IMR-90 (cell line): Measurements from ENCODE around the gene PTPRG. TPM values are rescaled to one million over a fixed set of nuclear protein-coding genes. Genes with fewer than 3 reads are reported as not detected.

ENCODE experiments used
- ATAC-seq: fragments of 200-7000 bp; cut with Tn5 transposase; 2 replicates; pipeline ENCODE4 v1.9.1; 2020; ENCODE audit warnings: low read depth, mild to moderate bottlenecking, moderate library complexity
- BruUV-seq: library from RNA; stranded (reverse); fragments of 400-500 nt; replicated peaks from 2 replicates; lab custom pipeline; 2021; lab: Mats Ljungman, UMichigan
- CTCF ChIA-PET: fragments of 300-600 bp; formaldehyde crosslinking; extraction: SDS; loops from one replicate; lab custom pipeline; 2021; ENCODE audit warnings: antibody characterized with exemption; lab: Yijun Ruan, JAX
- POLR2A ChIA-PET: fragments of 300-600 bp; sonication (Branson Sonifier 250); formaldehyde crosslinking; loops from one replicate; lab custom pipeline; 2022; ENCODE audit warnings: antibody characterized with exemption; ENCODE audit not compliant: unreplicated experiment; lab: Charles Lee
- DNase-seq: peaks from one replicate; pipeline ENCODE4 v3.0.0; 2013
- H2AFZ ChIP-seq: replicated peaks from 2 replicates; pipeline ENCODE3; 2013; ENCODE audit warnings: low read length, mild to moderate bottlenecking; ENCODE audit not compliant: poor library complexity
- H2AK5ac ChIP-seq: 2 replicates; pipeline ENCODE4 v1.6.1; 2013; ENCODE audit warnings: low read depth, low read length, inconsistent platforms
- H2AK9ac ChIP-seq: replicated peaks from 2 replicates; pipeline ENCODE3; 2013; ENCODE audit warnings: mild to moderate bottlenecking, low read depth, low read length, moderate library complexity; ENCODE audit not compliant: poor library complexity
- H2BK120ac ChIP-seq: 2 replicates; pipeline ENCODE4 v1.6.1; 2013; ENCODE audit warnings: low read depth, low read length, inconsistent platforms
- H2BK15ac ChIP-seq: 3 replicates; pipeline ENCODE4 v1.6.1; 2013; ENCODE audit warnings: low read depth, low read length, inconsistent platforms
- H2BK20ac ChIP-seq: 2 replicates; pipeline ENCODE4 v1.6.1; 2013; ENCODE audit warnings: low read depth, mild to moderate bottlenecking, inconsistent platforms, low read length, moderate library complexity
- H2BK5ac ChIP-seq: 2 replicates; pipeline ENCODE4 v1.6.1; 2013; ENCODE audit warnings: mild to moderate bottlenecking, low read depth, low read length, inconsistent platforms; ENCODE audit not compliant: poor library complexity, severe bottlenecking
- H3K14ac ChIP-seq: replicated peaks from 2 replicates; pipeline ENCODE4 v1.6.1; 2013; ENCODE audit warnings: low read depth, low read length, inconsistent platforms
- H3K18ac ChIP-seq: 2 replicates; pipeline ENCODE4 v1.6.1; 2013; ENCODE audit warnings: low read depth, low read length, control low read depth
- H3K23ac ChIP-seq: 2 replicates; pipeline ENCODE4 v1.6.1; 2013; ENCODE audit warnings: low read depth, low read length, inconsistent platforms
- H3K27ac ChIP-seq: 2 replicates; pipeline ENCODE4 v1.5.1; 2013; ENCODE audit warnings: mild to moderate bottlenecking, control low read depth, low read length; ENCODE audit not compliant: insufficient read depth
- H3K27me3 ChIP-seq: 2 replicates; pipeline ENCODE4 v1.6.1; 2013; ENCODE audit warnings: low read length; ENCODE audit not compliant: control insufficient read depth, insufficient read depth
- H3K36me3 ChIP-seq: 2 replicates; pipeline ENCODE4 v1.6.1; 2013; ENCODE audit warnings: low read length, mixed read lengths; ENCODE audit not compliant: control insufficient read depth, insufficient read depth
- H3K4ac ChIP-seq: 2 replicates; pipeline ENCODE4 v1.6.1; 2013; ENCODE audit warnings: low read depth, low read length, inconsistent platforms
- H3K4me1 ChIP-seq: 2 replicates; pipeline ENCODE4 v1.6.1; 2013; ENCODE audit warnings: low read length, mixed read lengths; ENCODE audit not compliant: control insufficient read depth, insufficient read depth
- H3K4me2 ChIP-seq: 2 replicates; pipeline ENCODE4 v1.6.1; 2013; ENCODE audit warnings: low read depth, mild to moderate bottlenecking, control low read depth, low read length, moderate library complexity
- H3K4me3 ChIP-seq: 2 replicates; pipeline ENCODE4 v1.5.1; 2013; ENCODE audit warnings: low read depth, mild to moderate bottlenecking, control low read depth, low read length, moderate library complexity; ENCODE audit not compliant: insufficient read depth
- H3K56ac ChIP-seq: 2 replicates; pipeline ENCODE4 v1.6.1; 2013; ENCODE audit warnings: low read length, inconsistent platforms; ENCODE audit not compliant: insufficient read depth; ENCODE audit errors: extremely low read depth
- H3K79me1 ChIP-seq, 2 experiments: 2 replicates each; pipeline ENCODE4 v1.6.1; 2013; ENCODE audit warnings: low read length in 2 of 2, inconsistent platforms in 1 of 2, low read depth in 1 of 2
- H3K9ac ChIP-seq: 2 replicates; pipeline ENCODE4 v1.6.1; 2013; ENCODE audit warnings: low read depth, low read length, control low read depth
- H3K9me1 ChIP-seq: 2 replicates; pipeline ENCODE4 v1.6.1; 2013; ENCODE audit warnings: low read length, inconsistent platforms; ENCODE audit not compliant: insufficient read depth
- H3K9me3 ChIP-seq: 2 replicates; pipeline ENCODE4 v1.6.1; 2013; ENCODE audit warnings: low read length; ENCODE audit not compliant: control insufficient read depth, insufficient read depth
- H4K20me1 ChIP-seq: 2 replicates; pipeline ENCODE4 v1.6.1; 2013; ENCODE audit warnings: low read length, inconsistent platforms; ENCODE audit not compliant: insufficient read depth
- H4K5ac ChIP-seq: 2 replicates; pipeline ENCODE4 v1.6.1; 2013; ENCODE audit warnings: mild to moderate bottlenecking, low read depth, low read length, control low read depth
- H4K8ac ChIP-seq, 2 experiments: 2 replicates each; pipeline ENCODE4 v1.6.1; 2013; ENCODE audit warnings: low read depth in 2 of 2, low read length in 2 of 2, control low read depth in 1 of 2, inconsistent platforms in 1 of 2
- H4K91ac ChIP-seq: 2 replicates; pipeline ENCODE4 v1.6.1; 2013; ENCODE audit warnings: low read depth, low read length, inconsistent platforms; ENCODE audit not compliant: insufficient read depth
- CEBPB ChIP-seq: IDR thresholded peaks from 2 replicates; pipeline ENCODE4 v1.6.1; 2012; ENCODE audit warnings: low read depth, low read length, improper control_type of control experiment
- FOS ChIP-seq: fragments of 150-350 bp; IDR thresholded peaks from 2 replicates; pipeline ENCODE4 v1.6.1; 2016; ENCODE audit warnings: low read depth, low read length
- MAFK ChIP-seq: IDR thresholded peaks from 2 replicates; pipeline ENCODE4 v1.6.1; 2012; ENCODE audit warnings: low read depth, low read length, improper control_type of control experiment
- WGBS, 2 experiments: methylation state at CpG; one replicate each; pipeline versions ENCODE4 v1.1.5 to v1.1.7; 2013; ENCODE audit warnings: missing lambda C conversion rate in 2 of 2; ENCODE audit not compliant: insufficient read length in 1 of 2; ENCODE audit errors: extremely low coverage in 2 of 2; 5-methylcytosine and 5-hydroxymethylcytosine counted together
- dilution Hi-C: fragments of 300-500 bp; cut with HindIII; formaldehyde crosslinking; loops from one replicate; pipeline ENCODE4 v1.14.3; 2018; ENCODE audit warnings: low sequenced_read_pairs; ENCODE audit not compliant: unreplicated experiment
- in situ Hi-C: fragments of 300-500 bp; cut with MboI; formaldehyde crosslinking; loops from 3 replicates; pipeline ENCODE4 v1.14.3; 2019; ENCODE audit warnings: low sequenced_read_pairs, inconsistent platforms, mixed read lengths
- intact Hi-C: fragments of 100-400 bp; cut with micrococcal nuclease; formaldehyde crosslinking; loops from 2 replicates; pipeline ENCODE4 v1.10.0; 2022
- polyA plus RNA-seq, 3 experiments: library from polyadenylated mRNA; depleted of rRNA; stranded (reverse); fragments of >200 nt; gene quantifications; 2 replicates each; pipeline ENCODE4 v1.2.3, GENCODE V29; 2012; ENCODE audit warnings: low replicate concordance in 1 of 3
- total RNA-seq: library from RNA; depleted of rRNA; stranded (reverse); fragments of >200 nt; gene quantifications from 2 replicates; pipeline ENCODE4 v1.2.3, GENCODE V29; 2012

Gene PTPRG
- total and polyA plus RNA-seq, 2 of the 4 experiments (the other 2 are of a cell fraction), result 7.7 to 31.0 TPM

DNA sequence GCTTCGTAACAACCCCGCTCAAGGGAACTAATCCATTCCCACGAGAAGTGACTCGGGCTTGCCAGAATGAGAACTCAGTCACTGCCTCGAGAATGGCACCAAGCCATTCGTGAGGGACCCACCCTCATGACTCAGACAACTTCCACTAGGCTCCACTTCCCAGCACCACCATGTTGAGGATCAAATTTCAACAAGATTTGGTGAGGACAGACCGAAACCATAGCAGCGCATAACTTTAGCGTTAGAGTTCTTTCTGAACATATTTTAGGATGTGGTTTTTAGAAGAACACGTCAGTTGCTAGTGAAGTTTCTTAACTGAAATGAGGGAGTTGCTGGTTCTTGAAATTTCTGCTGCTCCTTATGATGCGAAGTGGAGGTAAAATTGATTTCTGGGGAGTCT is 13.5 kb downstream of the PTPRG start:
- H3K27ac ChIP-seq, result peak overlapping the region; percentile 64; the same call in 1 of the 2 replicates
- H3K9me3 ChIP-seq, result no peaks in the 10 kb centered on the region
- no CpG with 5 or more reads among the region's 11 CpGs for WGBS, 2 experiments
- in situ Hi-C loops (no loop called here), intact Hi-C loops (no loop called here), dilution Hi-C loops (no loop called here)
- no peak overlapping the region for H3K9ac ChIP-seq
- no peaks in the 10 kb centered on the region for H3K27me3 ChIP-seq
- DNase-seq (peak; percentile 97), ATAC-seq (peak; percentile 84)
- BruUV-seq, result no TSS peak
- CTCF ChIA-PET, result interaction anchor here (1.0 kb wide), 1 partner anchor 10 kb away, joined by 11 read pairs; no protein-coding TSS in a partner anchor
- peak overlapping the region; percentile 86; the same call in 1 of the 2 replicates for H2AK5ac ChIP-seq
- no peaks in the 10 kb centered on the region; the same call in 1 of the 2 replicates for H3K36me3 ChIP-seq
- no peak overlapping the region for H4K5ac ChIP-seq
- TF ChIP-seq CEBPB (peak; percentile 33; the same call in 1 of the 2 replicates), MAFK (no peak), FOS (peak; percentile 36; the same call in 1 of the 2 replicates)
- peaks cover 9% of the 10 kb centered on the region; the same call in 1 of the 2 replicates for H3K4me1 ChIP-seq
- 0 out of 3 replicates have a peak overlapping the region, but pooled peaks have one; percentile 15 for H2BK15ac ChIP-seq
- H4K91ac ChIP-seq, result peak overlapping the region; percentile 77; the same call in 1 of the 2 replicates
- peak overlapping the region; percentile 76 for H2BK5ac ChIP-seq
- peak overlapping the region; percentile 50; the same call in 1 of the 2 replicates for H3K14ac ChIP-seq
- H3K23ac ChIP-seq, result peak overlapping the region; percentile 39; the same call in 1 of the 2 replicates
- H2BK20ac ChIP-seq, result peak overlapping the region; percentile 81
- H3K9me1 ChIP-seq, result peaks cover 10% of the 10 kb centered on the region
- no peak overlapping the region for H3K56ac ChIP-seq
- POLR2A ChIA-PET, result no interaction called here
- peak overlapping the region; percentile 32; the same call in 1 of the 2 replicates for H3K4me2 ChIP-seq
- H2AFZ ChIP-seq, result peak overlapping the region; percentile 28
- H3K18ac ChIP-seq, result peak overlapping the region; percentile 12; the same call in 1 of the 2 replicates
- H4K20me1 ChIP-seq, result peaks cover 16% of the 10 kb centered on the region
- peaks cover 52 to 74% of the 10 kb centered on the region in 2 experiments for H3K79me1 ChIP-seq
- peak overlapping the region; percentile 84 for H2BK120ac ChIP-seq
- H3K4me3 ChIP-seq, result peak overlapping the region; percentile 8; the same call in 1 of the 2 replicates
- H3K4ac ChIP-seq, result peak overlapping the region; percentile 88
- no peak overlapping the region for H2AK9ac ChIP-seq
- peak overlapping the region in 1 of 2 experiments; percentile 30; a peak in 2 of 4 replicates for H4K8ac ChIP-seq
